ENCODE results near the gene DCAF5. TPM values are rescaled to one million over a fixed set of nuclear protein-coding genes. Genes with fewer than 3 reads are reported as not detected.

The DCAF5 gene
- total RNA-seq, 1 donor: 38.7 TPM

- TF ChIP-seq CTCF (IDR thresholded peaks at IDR 0.05; ENCODE audit: extremely low read depth, low read depth, low read length): no peak
- no peaks in the 10 kb centered on the region for H3K27me3 ChIP-seq (ENCODE audit: insufficient read depth, low read length)
- no peak overlapping the region for H2AFZ ChIP-seq (ENCODE audit: low read length)
- H3K9me3 ChIP-seq (ENCODE audit: low read depth, low read length): no peaks in the 10 kb centered on the region
- no peak overlapping the region for H3K4me2 ChIP-seq (ENCODE audit: insufficient read depth, low read length)
- no peak overlapping the region for H3K27ac ChIP-seq (ENCODE audit: low read depth, low read length)
- H3K79me2 ChIP-seq (ENCODE audit: insufficient read depth, low read length): peaks cover 6% of the 10 kb centered on the region
- no peak overlapping the region for H3K4me3 ChIP-seq (ENCODE audit: insufficient read depth, low read length)
- no peaks in the 10 kb centered on the region for H4K20me1 ChIP-seq (ENCODE audit: insufficient read depth, low read length)
- peaks cover 17% of the 10 kb centered on the region for H3K36me3 ChIP-seq (ENCODE audit: insufficient read depth, low read length)
- peaks cover 35% of the 10 kb centered on the region for H3K4me1 ChIP-seq (ENCODE audit: insufficient read depth, low read length)
- DNase-seq (ENCODE audit: insufficient read length, low spot score, missing footprints): no peak
Measured at GRCh38 chr14:69083181-69083580, 69.7 kb downstream of the DCAF5 start.

DNA sequence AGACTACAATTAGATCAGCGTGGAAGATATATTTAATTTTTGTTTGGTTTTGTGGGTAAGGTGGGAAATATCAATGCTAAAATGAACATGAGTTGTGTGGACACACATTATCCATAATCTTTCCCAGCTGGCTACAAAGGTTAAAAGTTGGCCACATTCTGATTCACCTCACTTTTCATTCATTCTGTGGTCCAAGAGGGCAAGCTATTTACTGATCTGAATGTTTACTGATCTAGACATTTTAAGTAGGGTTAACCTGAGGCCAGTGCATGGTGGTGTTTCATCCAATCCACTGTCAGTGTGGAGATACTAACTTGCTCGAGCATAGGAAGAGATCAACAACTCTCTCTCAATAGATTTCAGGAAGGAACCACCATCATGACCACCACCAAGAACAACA, 71.6 kb downstream of the DCAF5 start:
- DNase-seq (ENCODE audit: insufficient read length, low spot score, missing footprints): no peak
- no peak for TF ChIP-seq CTCF (IDR thresholded peaks at IDR 0.05; ENCODE audit: extremely low read depth, low read depth, low read length)
- H3K27ac ChIP-seq (ENCODE audit: low read depth, low read length): peak overlapping the region; percentile 15

DNA sequence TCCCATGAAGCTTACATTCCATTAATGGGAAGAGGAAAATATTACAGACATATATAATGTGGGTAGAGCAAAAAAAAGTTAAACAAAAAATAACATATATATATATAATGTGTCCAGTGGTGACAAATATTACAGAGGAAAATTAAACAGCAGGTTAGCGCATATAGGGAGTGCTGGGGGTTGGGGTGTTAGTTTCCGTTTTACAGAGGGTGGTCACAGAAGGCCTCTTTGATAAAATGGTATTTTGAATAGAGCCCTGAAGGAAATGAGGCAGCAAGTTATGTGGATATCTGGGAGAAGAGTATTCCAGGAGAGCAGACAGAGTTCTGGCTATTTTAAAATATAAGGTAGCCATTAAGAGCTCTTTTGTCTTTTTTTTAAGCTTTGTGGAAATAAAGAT, 73.2 kb downstream of the DCAF5 start:
- Histone ChIP-seq H3K36me3 (ENCODE audit: insufficient read depth, low read length) (peaks cover 15% of the 10 kb centered on the region), H3K27ac (ENCODE audit: low read depth, low read length) (peak overlapping the region; percentile 92), H3K79me2 (ENCODE audit: insufficient read depth, low read length) (peaks cover 11% of the 10 kb centered on the region), H3K4me2 (ENCODE audit: insufficient read depth, low read length) (peak overlapping the region; percentile 53), H4K20me1 (ENCODE audit: insufficient read depth, low read length) (no peaks in the 10 kb centered on the region), H2AFZ (ENCODE audit: low read length) (no peak overlapping the region), H3K27me3 (ENCODE audit: insufficient read depth, low read length) (no peaks in the 10 kb centered on the region), H3K9me3 (ENCODE audit: low read depth, low read length) (no peaks in the 10 kb centered on the region), H3K4me3 (ENCODE audit: insufficient read depth, low read length) (no peak overlapping the region), H3K4me1 (ENCODE audit: insufficient read depth, low read length) (peaks cover 31% of the 10 kb centered on the region)
- DNase-seq (ENCODE audit: insufficient read length, low spot score, missing footprints): no peak
- no peak for TF ChIP-seq CTCF (IDR thresholded peaks at IDR 0.05; ENCODE audit: extremely low read depth, low read depth, low read length)

More for the DNA sequence above, 71.6 kb downstream of the DCAF5 start:
- Histone ChIP-seq H2AFZ (ENCODE audit: low read length) (no peak overlapping the region), H4K20me1 (ENCODE audit: insufficient read depth, low read length) (no peaks in the 10 kb centered on the region), H3K27me3 (ENCODE audit: insufficient read depth, low read length) (no peaks in the 10 kb centered on the region), H3K4me1 (ENCODE audit: insufficient read depth, low read length) (peaks cover 31% of the 10 kb centered on the region), H3K4me2 (ENCODE audit: insufficient read depth, low read length) (no peak overlapping the region), H3K79me2 (ENCODE audit: insufficient read depth, low read length) (peaks cover 13% of the 10 kb centered on the region), H3K4me3 (ENCODE audit: insufficient read depth, low read length) (no peak overlapping the region), H3K36me3 (ENCODE audit: insufficient read depth, low read length) (peaks cover 17% of the 10 kb centered on the region), H3K9me3 (ENCODE audit: low read depth, low read length) (no peaks in the 10 kb centered on the region)

DNA sequence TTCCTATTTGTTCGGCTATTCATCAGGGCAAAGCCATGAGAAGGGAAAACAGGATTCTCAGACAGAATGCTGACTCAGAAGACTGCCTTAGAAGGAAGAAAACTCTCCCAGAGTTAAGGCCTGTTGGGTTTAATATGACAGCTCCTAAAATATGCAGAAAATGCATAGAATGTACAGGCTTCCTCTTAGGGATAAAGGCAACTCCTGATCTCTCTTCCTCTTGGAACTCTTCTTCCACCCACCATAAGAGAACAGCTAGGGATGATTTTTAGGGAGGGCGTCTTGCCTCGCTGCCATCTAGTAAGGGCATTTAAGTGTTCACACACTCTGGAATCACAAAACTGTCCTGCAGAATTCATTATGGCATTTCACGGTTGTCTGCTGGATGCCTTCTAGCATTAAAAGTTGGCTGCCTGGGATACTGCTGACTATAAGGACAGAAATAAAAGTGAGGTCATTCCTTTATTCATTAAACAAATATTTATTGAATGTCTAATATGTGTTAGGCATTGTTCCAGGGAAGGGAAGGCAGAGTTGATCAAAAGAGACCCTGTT, 73.7 kb downstream of the DCAF5 start:
- Histone ChIP-seq H3K4me1 (ENCODE audit: insufficient read depth, low read length) (peaks cover 31% of the 10 kb centered on the region), H3K27ac (ENCODE audit: low read depth, low read length) (peak overlapping the region; percentile 92), H3K79me2 (ENCODE audit: insufficient read depth, low read length) (peaks cover 11% of the 10 kb centered on the region), H4K20me1 (ENCODE audit: insufficient read depth, low read length) (no peaks in the 10 kb centered on the region), H3K36me3 (ENCODE audit: insufficient read depth, low read length) (peaks cover 14% of the 10 kb centered on the region), H3K9me3 (ENCODE audit: low read depth, low read length) (no peaks in the 10 kb centered on the region), H3K4me3 (ENCODE audit: insufficient read depth, low read length) (peak overlapping the region; percentile 2), H3K4me2 (ENCODE audit: insufficient read depth, low read length) (peak overlapping the region; percentile 53), H3K27me3 (ENCODE audit: insufficient read depth, low read length) (no peaks in the 10 kb centered on the region), H2AFZ (ENCODE audit: low read length) (no peak overlapping the region)
- no peak for TF ChIP-seq CTCF (IDR thresholded peaks at IDR 0.05; ENCODE audit: extremely low read depth, low read depth, low read length)
- peak; percentile 81 for DNase-seq (ENCODE audit: insufficient read length, low spot score, missing footprints)
